22Rv1 (cell line): Measurements from ENCODE around the gene FBXL3.

Experiments
- CTCF ChIP-seq: fragments of 450-650 bp; IDR thresholded peaks from 2 replicates; pipeline ENCODE4 v1.5.1; 2017; ENCODE audit warnings: mild to moderate bottlenecking
- ZFX ChIP-seq: fragments of 450-650 bp; IDR thresholded peaks from 2 replicates; pipeline ENCODE4 v1.6.1; 2017; ENCODE audit warnings: antibody characterized with exemption, borderline replicate concordance

DNA sequence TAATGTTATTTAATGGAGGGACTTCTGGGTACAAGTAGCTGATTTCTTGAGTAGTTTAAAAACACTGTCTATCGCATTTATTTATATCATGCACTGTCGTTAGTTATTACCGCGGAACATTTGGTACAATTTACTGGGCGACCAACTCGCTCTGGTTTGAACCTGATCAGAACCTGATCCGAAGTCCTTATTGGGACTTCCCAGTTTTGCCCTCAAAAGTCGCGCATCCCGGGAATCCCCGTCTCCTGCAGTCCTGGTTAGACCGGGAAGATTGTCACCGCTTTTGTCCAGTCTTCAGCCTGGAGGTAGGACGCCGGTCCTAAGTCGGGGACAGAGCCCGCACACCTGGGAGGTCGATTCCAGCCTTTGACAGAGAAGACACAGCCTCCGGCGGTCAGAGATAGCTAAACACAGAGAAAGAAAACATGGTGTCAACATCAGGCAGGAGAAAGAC, 34.4 kb downstream of the FBXL3 start:
- TF ChIP-seq CTCF (no peak), ZFX (no peak)
